Peyer's patch (tissue), 4 donors: Measurements from ENCODE around the gene NOS1AP.

ENCODE experiments used
- CTCF ChIP-seq, 6 experiments: fragments of 450-650 bp in 4 of 6; fragments of 200-600 bp in 2 of 6; sonication (generic) in 1 of 6; IDR thresholded peaks; one replicate each; pipeline ENCODE4 v1.5.1; 2017 to 2019; ENCODE audit warnings: antibody characterized with exemption in 6 of 6, mild to moderate bottlenecking in 3 of 6, moderate library complexity in 1 of 6
- POLR2A ChIP-seq, 2 donors: fragments of 450-650 bp; IDR thresholded peaks; one replicate each; pipeline ENCODE4 v1.5.1; 2017; ENCODE audit warnings: antibody characterized with exemption in 2 of 2, mild to moderate bottlenecking in 2 of 2, moderate library complexity in 2 of 2

GRCh38 chr1:162324396-162324795 lies 254.9 kb downstream of the NOS1AP start:
- no peak for TF ChIP-seq CTCF (IDR thresholded peaks at IDR 0.05)
- TF ChIP-seq POLR2A (IDR thresholded peaks at IDR 0.05): no peak
